Measurements from ENCODE around the gene ZNF385C.
"Not testable (repeated sequence)": the region's sequence is repeated elsewhere in the genome, so short reads cannot be mapped to it uniquely, and the experiment has no call there.

Gene ZNF385C

DNA sequence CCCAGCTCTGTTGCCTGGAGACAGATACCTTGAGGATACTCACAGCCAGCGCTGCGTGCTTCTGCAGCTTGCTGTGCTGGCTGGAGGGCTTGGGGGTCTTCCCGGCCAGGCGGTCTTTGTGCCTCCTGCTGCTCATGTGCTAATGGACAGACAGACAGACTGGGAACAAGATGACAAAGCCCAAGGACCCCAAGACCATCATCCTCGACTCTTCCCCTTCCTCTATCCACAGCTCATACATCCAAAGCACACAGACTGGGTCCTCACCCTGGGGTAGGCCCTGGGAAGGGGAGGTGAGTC is 70.7 kb downstream of the ZNF385C start:
- no peak for DNase-seq (ENCODE audit: extremely low read depth, low read depth)
- TF ChIP-seq, protein P1, sequence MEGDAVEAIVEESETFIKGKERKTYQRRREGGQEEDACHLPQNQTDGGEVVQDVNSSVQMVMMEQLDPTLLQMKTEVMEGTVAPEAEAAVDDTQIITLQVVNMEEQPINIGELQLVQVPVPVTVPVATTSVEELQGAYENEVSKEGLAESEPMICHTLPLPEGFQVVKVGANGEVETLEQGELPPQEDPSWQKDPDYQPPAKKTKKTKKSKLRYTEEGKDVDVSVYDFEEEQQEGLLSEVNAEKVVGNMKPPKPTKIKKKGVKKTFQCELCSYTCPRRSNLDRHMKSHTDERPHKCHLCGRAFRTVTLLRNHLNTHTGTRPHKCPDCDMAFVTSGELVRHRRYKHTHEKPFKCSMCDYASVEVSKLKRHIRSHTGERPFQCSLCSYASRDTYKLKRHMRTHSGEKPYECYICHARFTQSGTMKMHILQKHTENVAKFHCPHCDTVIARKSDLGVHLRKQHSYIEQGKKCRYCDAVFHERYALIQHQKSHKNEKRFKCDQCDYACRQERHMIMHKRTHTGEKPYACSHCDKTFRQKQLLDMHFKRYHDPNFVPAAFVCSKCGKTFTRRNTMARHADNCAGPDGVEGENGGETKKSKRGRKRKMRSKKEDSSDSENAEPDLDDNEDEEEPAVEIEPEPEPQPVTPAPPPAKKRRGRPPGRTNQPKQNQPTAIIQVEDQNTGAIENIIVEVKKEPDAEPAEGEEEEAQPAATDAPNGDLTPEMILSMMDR (IDR thresholded peaks at IDR 0.05; ENCODE audit: low read depth, low read length, missing control alignments): no peak
- no peak overlapping the region for H3K4me3 ChIP-seq (replicated peaks; ENCODE audit: low read depth, low read length)

DNA sequence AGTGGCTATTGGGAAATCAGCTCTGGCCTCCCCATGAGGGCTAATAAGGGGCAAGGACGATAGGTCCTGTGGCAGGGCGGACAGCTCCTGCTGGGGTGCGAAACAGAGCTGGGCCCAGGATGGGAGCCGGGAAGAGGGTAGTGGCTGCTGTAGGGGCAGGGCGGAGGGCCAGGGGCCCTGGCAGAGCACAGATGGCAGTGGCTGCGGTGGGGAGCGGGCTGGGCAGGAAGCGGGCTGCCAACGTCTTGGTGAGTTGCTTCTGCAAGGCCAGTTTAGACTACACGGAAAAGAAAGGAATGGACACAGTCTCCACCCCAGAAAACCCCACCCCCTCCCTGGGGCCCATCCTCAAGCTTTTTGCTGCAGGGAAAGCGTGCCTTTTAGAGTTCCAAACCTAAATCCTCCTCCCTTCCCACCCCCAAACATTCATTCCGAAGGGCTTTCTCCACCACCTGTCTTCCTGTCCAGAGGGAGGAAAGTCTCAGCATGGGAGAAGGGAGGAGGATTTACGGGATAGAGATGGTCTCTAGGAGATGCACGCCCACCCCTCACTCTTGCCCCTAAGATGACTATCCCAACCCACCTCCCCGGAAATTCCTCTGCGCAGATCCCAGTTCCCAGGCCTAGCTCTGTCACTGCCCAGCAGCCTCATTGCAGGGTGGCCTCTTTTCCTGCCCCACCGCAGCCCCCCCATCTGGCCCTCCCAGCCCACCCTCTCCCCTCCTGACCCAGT is 71.2 kb downstream of the ZNF385C start:
- no peak for DNase-seq (ENCODE audit: extremely low read depth, low read depth)
- no peak overlapping the region for H3K4me3 ChIP-seq (replicated peaks; ENCODE audit: low read depth, low read length)
- TF ChIP-seq, protein P1 (IDR thresholded peaks at IDR 0.05; ENCODE audit: low read depth, low read length, missing control alignments): no peak

DNA sequence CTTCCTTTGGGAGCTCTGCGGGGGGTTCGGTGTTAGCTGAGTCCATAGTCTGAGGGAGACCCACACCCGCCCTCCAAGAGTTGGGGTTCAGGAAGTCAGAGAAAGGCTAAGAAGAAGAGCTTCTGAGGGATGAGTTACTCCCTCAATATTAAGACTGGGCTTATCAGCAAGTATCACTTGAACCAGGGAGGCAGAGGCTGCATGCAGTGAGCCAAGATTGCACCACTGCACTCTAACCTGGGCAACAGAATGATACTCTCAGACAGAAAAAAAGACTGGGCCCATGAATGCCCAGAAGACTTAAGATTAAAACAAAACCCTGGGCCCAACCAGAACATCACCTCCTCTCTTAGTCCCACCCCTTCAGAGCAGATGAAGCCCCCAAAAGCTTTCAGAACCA is 72.3 kb downstream of the ZNF385C start:
- TF ChIP-seq, protein P1 (IDR thresholded peaks at IDR 0.05; ENCODE audit: low read depth, low read length, missing control alignments): no peak
- no peak overlapping the region for H3K4me3 ChIP-seq (replicated peaks; ENCODE audit: low read depth, low read length)
- DNase-seq (ENCODE audit: extremely low read depth, low read depth): no peak

DNA sequence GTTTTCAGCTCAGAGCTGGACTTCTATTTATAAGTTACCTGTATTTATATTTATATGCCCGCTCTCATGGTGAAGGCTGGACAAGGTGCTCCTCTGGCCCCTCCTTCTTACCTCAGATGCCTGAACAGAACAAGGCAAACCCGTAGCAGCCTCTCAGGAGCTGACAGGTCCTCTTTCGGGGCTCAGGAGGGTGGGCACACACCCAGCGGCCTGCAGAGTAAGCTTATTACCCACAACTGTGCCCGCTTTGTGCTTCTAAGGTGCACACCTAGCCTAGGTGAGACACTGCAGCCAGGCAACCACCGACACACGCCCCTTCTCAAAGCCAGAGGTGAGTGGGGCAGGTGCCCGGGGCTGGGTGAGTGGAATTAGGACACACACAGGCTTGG is 73.1 kb downstream of the ZNF385C start:
- no peak overlapping the region for H3K4me3 ChIP-seq (replicated peaks; ENCODE audit: low read depth, low read length)
- DNase-seq (ENCODE audit: extremely low read depth, low read depth): no peak
- TF ChIP-seq, protein P1 (IDR thresholded peaks at IDR 0.05; ENCODE audit: low read depth, low read length, missing control alignments): no peak

DNA sequence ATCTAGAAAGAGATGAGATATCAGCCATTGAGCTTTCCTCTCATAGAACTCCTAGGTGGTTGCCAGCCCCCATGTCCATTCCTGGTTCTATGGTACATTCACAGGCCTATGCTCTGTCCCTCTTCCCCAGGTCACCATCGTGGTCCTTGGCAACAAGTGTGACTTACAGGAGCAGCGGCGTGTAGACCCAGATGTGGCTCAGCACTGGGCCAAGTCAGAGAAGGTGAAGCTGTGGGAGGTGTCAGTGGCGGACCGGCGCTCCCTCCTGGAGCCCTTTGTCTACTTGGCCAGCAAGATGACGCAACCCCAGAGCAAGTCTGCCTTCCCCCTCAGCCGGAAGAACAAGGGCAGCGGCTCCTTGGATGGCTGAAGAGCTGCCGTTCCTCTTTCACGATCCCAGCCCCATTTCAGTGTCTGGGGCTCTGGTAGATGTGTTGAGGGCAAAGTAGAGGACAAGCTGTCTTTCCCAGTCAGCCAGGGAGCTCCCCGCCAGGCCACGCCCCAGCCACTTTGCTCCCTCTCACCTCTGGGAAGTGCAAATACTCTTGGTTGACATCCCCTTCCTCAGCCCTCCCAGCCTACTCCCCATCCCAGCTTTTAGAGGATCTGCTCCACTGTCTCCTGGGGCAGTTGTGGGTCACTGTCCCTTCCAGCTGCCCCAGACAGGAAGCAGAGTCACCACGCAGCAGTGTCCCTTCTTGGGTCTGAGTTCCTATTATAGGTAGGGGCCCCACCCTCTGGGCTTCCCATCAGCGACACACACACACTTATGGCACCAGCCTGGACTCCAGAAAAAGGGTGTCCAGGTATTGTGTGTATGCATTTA is 74.5 kb downstream of the ZNF385C start:
- no peak overlapping the region for H3K4me3 ChIP-seq (replicated peaks; ENCODE audit: low read depth, low read length)
- DNase-seq (ENCODE audit: extremely low read depth, low read depth): no peak
- TF ChIP-seq, protein P1 (IDR thresholded peaks at IDR 0.05; ENCODE audit: low read depth, low read length, missing control alignments): no peak

DNA sequence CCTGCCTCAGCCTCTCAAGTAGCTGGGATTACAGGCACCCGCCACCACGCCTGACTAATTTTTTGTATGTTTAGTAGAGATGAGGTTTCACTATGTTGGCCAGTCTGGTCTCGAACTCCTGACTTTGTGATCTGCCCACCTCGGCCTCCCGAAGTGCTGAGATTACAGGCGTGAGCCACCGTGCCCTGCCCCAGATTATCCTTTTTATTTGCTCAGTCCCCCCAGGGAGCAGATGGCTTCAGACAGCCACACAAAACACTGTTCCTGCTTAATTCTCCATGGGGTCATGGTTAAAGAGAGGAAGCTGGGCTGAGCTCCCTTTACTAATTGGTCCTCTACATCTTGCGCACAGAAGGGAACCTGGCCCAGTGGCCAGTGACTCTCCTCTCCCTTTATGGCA is 77.4 kb downstream of the ZNF385C start:
- DNase-seq (ENCODE audit: extremely low read depth, low read depth): not testable (repeated sequence)
- peak overlapping the region; percentile 76 for H3K4me3 ChIP-seq (replicated peaks; ENCODE audit: low read depth, low read length)

DNA sequence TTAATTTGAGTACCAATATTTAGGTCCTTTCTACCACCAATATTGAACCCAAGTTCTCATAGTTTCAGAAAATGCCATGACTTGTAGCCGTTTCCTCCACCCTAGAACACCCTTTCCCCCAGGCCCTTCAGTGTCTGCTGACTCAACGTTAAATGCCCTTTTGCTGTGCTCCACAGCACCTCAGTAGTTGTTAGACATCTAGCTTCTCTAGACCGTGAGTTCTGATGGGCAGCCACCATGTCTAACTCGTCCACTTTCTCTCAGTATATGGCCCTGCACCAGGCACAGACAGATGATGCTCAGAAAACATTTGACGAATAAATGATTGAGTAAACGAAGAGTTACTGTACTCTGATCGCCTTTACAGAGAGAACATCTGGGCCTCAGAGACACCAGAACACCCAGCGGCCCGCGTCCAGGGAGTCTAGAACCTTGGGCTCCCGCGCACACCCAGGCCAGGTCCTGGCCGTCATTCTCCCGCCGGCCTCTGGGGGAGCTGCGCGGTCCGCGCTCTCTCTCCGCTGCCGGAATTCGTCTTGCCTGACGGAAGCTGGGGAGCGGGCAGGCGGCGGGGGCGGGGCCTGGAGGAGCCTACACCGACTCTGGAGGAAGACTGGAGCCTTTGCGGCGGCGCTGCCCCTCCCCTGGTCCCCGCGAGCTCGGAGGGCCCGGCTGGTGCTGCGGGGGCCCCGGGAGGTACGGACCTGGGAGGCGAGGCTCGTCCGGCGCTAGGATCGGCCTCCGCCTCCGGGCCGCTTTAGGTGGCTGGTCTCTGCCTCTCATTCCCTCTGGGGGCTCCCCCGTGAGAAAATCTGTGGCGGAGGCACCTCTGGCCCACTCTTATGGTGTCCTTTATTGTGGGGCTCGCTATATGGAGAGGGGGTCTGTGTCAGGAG is 78.5 kb downstream of the ZNF385C start, which contains the start of gene NKIRAS2:
Gene NKIRAS2 (plus strand): TSS at position 582 of the 896 bp plus-strand sequence. CDS start 1,488 bp downstream, outside the sequence.
- peak within 1 kb of the TSS; percentile 76 for H3K4me3 ChIP-seq (replicated peaks; ENCODE audit: low read depth, low read length)
- peak; percentile 27 for DNase-seq (ENCODE audit: extremely low read depth, low read depth)
- TF ChIP-seq, protein P1 (IDR thresholded peaks at IDR 0.05; ENCODE audit: low read depth, low read length, missing control alignments): peak; percentile 82
